HFFc6 (cell line): ENCODE results near the gene FAM229B. TPM values are rescaled to one million over a fixed set of nuclear protein-coding genes. Genes with fewer than 3 reads are reported as not detected.

Experiments
- DNase-seq: peaks from one replicate; pipeline ENCODE4 v3.0.0-alpha.2; 2018
- H3K27ac Mint-ChIP-seq: 2 replicates; pipeline ENCODE4 v1.8.0; 2020; ENCODE audit warnings: mild to moderate bottlenecking, mixed read lengths
- H3K27me3 Mint-ChIP-seq: 2 replicates; pipeline ENCODE4 v1.8.0; 2021; ENCODE audit warnings: mild to moderate bottlenecking, moderate library complexity, mixed read lengths; ENCODE audit not compliant: insufficient read depth
- H3K36me3 Mint-ChIP-seq: 2 replicates; pipeline ENCODE4 v1.8.0; 2021; ENCODE audit warnings: low read depth, mixed read lengths
- H3K4me1 Mint-ChIP-seq: 2 replicates; pipeline ENCODE4 v1.8.0; 2020; ENCODE audit warnings: low read depth, mixed read lengths
- H3K4me3 Mint-ChIP-seq: 2 replicates; pipeline ENCODE4 v1.8.0; 2020; ENCODE audit warnings: mild to moderate bottlenecking, moderate library complexity, mixed read lengths
- H3K9me3 Mint-ChIP-seq: 2 replicates; pipeline ENCODE4 v1.8.0; 2020; ENCODE audit warnings: mild to moderate bottlenecking, mixed read lengths
- total RNA-seq, 6 experiments: library from RNA; stranded (reverse); fragmentation: NEBNext Ultra II Directional; extraction: Animal tissue kit (Norgen Biotek cat#: 25700); gene quantifications; 2 replicates in 1 of 6; 3 replicates in 5 of 6; pipeline ENCODE4 v1.2.3, GENCODE V29; 2021
- TF ChIP-seq, protein P1 (sequence below): fragments of 200-600 bp; sonication (generic); IDR thresholded peaks from 2 replicates; pipeline ENCODE4 v1.5.0; 2021; ENCODE audit warnings: antibody characterized with exemption, mild to moderate bottlenecking

The FAM229B gene
- total RNA-seq, 6 experiments from 2014 or later, result 30.2 to 36.2 (median 33.7) TPM

DNA sequence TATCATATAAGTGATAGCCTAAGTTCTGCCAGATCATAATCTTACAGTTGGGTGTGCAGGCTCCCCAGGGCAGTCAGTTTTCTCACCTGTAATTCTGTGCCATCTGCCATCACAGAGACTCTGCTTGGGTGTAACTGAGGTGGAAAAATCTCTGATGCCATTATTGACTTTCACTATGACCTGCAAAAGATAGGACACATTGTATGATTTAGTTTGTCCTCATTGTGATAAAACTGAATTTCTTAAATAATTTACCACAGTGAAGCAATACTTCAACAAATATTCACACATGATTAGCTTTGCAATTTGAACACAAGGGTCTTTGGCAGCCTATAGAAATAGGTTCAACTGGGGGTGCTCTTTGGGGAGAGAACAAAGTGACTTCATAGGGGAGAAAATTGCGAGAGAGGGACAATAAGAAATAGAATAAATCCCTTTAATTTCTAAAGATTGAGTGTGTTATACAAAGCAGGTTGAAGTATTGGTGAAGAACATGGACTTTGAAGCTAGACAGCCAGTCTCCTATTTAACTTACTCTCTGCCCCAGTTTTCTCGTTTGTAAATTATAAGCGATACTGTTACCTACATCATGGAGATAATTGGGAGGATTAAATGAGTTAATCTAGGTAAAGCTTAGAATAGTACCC, 27.3 kb downstream of the FAM229B start:
- Mint-ChIP-seq H3K36me3 (peaks cover 29% of the 10 kb centered on the region), H3K27me3 (no peaks in the 10 kb centered on the region; the same call in 1 of the 2 replicates), H3K4me1 (peaks cover 23% of the 10 kb centered on the region), H3K4me3 (no peak overlapping the region), H3K9me3 (no peaks in the 10 kb centered on the region), H3K27ac (no peak overlapping the region)
- TF ChIP-seq, protein P1, sequence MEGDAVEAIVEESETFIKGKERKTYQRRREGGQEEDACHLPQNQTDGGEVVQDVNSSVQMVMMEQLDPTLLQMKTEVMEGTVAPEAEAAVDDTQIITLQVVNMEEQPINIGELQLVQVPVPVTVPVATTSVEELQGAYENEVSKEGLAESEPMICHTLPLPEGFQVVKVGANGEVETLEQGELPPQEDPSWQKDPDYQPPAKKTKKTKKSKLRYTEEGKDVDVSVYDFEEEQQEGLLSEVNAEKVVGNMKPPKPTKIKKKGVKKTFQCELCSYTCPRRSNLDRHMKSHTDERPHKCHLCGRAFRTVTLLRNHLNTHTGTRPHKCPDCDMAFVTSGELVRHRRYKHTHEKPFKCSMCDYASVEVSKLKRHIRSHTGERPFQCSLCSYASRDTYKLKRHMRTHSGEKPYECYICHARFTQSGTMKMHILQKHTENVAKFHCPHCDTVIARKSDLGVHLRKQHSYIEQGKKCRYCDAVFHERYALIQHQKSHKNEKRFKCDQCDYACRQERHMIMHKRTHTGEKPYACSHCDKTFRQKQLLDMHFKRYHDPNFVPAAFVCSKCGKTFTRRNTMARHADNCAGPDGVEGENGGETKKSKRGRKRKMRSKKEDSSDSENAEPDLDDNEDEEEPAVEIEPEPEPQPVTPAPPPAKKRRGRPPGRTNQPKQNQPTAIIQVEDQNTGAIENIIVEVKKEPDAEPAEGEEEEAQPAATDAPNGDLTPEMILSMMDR, result no peak
- DNase-seq, result no peak

DNA sequence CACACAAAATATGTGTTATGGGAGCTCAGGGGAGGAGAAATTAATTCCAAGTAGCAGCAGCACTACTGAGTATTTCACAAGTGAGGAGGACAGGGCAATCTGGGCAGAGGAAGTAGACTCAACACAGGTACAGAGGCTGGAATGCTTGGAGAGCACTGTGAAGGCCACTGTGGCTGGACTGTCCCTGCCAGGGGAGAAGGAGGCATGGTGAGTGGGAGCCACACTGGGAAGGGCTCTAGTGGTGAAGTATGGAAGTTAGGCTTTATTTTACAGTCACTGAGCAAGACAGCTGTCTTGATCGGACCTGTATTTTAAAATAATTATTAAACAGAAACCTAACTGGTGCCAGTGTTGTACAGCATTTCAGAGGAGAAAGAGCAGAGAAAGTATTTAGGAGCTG, 28.8 kb downstream of the FAM229B start:
- Mint-ChIP-seq H3K36me3 (peaks cover 36% of the 10 kb centered on the region), H3K4me1 (peaks cover 23% of the 10 kb centered on the region), H3K27ac (no peak overlapping the region), H3K4me3 (no peak overlapping the region), H3K27me3 (no peaks in the 10 kb centered on the region; the same call in 1 of the 2 replicates), H3K9me3 (no peaks in the 10 kb centered on the region)
- DNase-seq, result no peak
- TF ChIP-seq, protein P1, result no peak

DNA sequence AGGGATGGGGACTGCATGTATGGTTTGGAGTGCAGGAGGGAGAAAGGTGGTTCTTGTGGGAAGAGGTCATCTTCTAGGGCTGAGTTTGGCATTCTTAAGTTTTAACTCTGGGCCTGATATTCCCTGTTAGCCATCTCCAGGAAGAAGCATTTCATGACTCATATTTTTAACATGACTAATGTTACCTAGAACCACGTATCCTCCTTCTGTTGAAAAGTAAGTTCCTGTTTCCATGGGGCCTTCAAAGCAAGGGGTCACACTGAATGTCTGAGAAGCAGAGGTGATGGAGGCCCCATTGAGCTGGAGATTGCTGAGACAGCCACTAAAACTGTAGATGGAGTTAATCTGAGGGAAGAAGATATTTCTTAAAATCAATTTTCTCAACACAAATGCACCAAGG, 30.2 kb downstream of the FAM229B start:
- H3K36me3 Mint-ChIP-seq, result peaks cover 41% of the 10 kb centered on the region
- DNase-seq, result peak; percentile 33
- TF ChIP-seq, protein P1, result no peak
- H3K4me3 Mint-ChIP-seq, result 0 out of 2 replicates have a peak overlapping the region, but pooled peaks have one; percentile 0
- peaks cover 23% of the 10 kb centered on the region for H3K4me1 Mint-ChIP-seq
- no peaks in the 10 kb centered on the region for H3K9me3 Mint-ChIP-seq
- H3K27ac Mint-ChIP-seq, result peak overlapping the region; percentile 81
- H3K27me3 Mint-ChIP-seq, result no peaks in the 10 kb centered on the region; the same call in 1 of the 2 replicates

DNA sequence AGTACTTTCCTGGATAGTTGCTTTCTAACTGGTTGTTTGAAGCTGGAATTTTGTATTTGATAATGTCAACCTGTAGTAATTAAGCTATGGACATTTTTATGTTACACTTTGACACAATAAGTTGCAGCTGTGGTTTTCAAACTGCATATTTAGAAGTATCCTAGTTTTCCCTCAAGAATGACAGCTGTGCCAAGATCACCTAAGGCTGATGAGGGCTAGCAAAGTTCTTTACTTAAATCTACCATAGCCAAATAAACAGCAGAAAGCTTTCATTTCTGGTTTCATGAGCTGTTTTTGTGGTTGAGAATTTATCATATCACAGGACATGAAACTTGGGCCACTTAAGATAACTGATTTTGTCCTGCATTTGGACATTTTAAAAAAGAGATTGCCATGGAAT, 30.6 kb downstream of the FAM229B start:
- no peaks in the 10 kb centered on the region; the same call in 1 of the 2 replicates for H3K27me3 Mint-ChIP-seq
- DNase-seq, result no peak
- no peaks in the 10 kb centered on the region for H3K9me3 Mint-ChIP-seq
- H3K36me3 Mint-ChIP-seq, result peaks cover 41% of the 10 kb centered on the region
- peak overlapping the region; percentile 81 for H3K27ac Mint-ChIP-seq
- no peak overlapping the region for H3K4me3 Mint-ChIP-seq
- TF ChIP-seq, protein P1, result no peak
- peaks cover 23% of the 10 kb centered on the region for H3K4me1 Mint-ChIP-seq

DNA sequence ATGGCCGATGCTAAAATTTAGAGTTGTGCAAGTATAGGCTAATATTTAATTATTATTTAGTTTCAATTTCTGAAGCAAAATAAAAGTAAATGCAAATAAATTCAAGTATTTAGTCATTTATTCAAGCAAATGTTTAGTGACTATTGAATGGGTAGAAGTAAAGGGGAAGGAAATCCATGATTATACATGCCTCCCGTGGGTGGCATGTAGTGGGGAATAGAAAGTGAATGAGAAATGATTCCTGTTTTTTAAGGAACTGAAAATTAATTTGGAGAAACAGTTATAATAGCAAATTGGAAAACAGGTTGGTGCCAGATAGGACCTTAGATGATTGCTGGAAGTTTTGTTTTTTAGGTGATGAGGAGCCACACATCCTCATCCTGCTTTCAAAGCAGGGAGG, 35.4 kb downstream of the FAM229B start:
- Mint-ChIP-seq H3K4me1 (peaks cover 5% of the 10 kb centered on the region), H3K4me3 (no peak overlapping the region), H3K27me3 (peaks cover 2% of the 10 kb centered on the region; the same call in 1 of the 2 replicates), H3K27ac (no peak overlapping the region), H3K9me3 (no peaks in the 10 kb centered on the region), H3K36me3 (peaks cover 21% of the 10 kb centered on the region; the same call in 1 of the 2 replicates)
- no peak for DNase-seq
- TF ChIP-seq, protein P1, result no peak
